Measurements from ENCODE around the gene STX4.
A peak's percentile ranks its signal among the peaks of the same experiment; 100 is the strongest.

DNA sequence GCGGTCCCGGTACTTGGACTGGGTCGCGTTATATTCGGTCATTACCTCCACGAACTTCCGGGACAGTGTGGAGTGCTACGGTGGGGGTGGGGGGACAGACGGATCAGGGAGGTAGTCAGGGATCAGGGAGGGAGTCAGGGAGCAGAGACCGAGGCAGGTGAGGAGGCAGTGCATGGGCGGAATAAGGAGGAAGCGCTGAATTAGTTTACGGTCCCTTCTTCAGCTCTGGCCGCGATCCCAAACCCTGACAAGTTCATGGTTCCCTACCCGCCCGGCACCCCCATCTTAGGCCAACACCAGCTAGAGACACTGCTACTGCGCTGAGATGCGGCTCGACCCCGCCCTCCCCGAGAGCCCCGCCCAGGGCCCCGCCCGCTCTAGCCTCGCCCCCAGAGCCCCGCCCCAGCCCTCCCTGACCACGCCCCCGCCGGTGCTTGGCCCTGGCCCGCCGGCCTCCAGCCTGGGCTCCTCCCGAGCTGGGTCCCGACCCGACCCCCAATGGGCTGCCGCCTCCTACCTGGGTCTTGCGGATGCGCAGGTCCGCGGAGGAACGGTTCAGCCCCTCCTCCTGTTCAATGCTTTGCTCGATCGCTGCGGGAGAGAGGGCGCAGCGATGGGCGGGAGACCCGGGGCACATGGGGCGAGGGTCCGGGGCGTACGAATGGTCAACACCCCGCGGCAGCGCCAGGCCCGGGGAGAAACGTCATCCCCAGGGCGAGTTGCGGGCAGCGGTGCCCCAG lies 36.2 kb upstream of the STX4 start:
- TF ChIP-seq CTCF (IDR thresholded peaks at IDR 0.05), result no peak
- peak in 2 of 4 donors; percentile 54 to 76 for TF ChIP-seq POLR2A (IDR thresholded peaks at IDR 0.05)

All from esophagus squamous epithelium (tissue), 4 donors.